WTC11 (cell line): ENCODE data around the gene PLPPR1. TPM values are rescaled to one million over a fixed set of nuclear protein-coding genes. Genes with fewer than 3 reads are reported as not detected.

Experiments used
- ATAC-seq: fragments of 200-7000 bp; cut with Tn5 transposase; 2 replicates; pipeline ENCODE4 v1.10.0; 2021; ENCODE audit warnings: mild to moderate bottlenecking, moderate library complexity
- CTCF ChIA-PET: fragments of 300-600 bp; sonication (Branson Sonifier 250); formaldehyde crosslinking; loops from one replicate; lab custom pipeline; 2021; ENCODE audit warnings: antibody characterized with exemption; lab: Charles Lee
- POLR2A ChIA-PET: fragments of 350-600 bp; sonication (Branson Sonifier 250); formaldehyde crosslinking; loops from one replicate; lab custom pipeline; 2021; ENCODE audit warnings: antibody characterized with exemption; lab: Charles Lee
- DNase-seq: peaks from one replicate; pipeline ENCODE4 v3.0.0; 2021; ENCODE audit warnings: low spot score
- H3K27ac Mint-ChIP-seq: 2 replicates; pipeline ENCODE4 v1.8.0; 2021; ENCODE audit warnings: mixed read lengths
- H3K27me3 Mint-ChIP-seq: 2 replicates; pipeline ENCODE4 v1.8.0; 2021; ENCODE audit warnings: low read depth, mild to moderate bottlenecking, moderate library complexity, mixed read lengths
- H3K36me3 Mint-ChIP-seq: 2 replicates; pipeline ENCODE4 v1.8.0; 2021; ENCODE audit warnings: mixed read lengths
- H3K4me1 Mint-ChIP-seq: 2 replicates; pipeline ENCODE4 v1.8.0; 2022; ENCODE audit warnings: mixed read lengths
- H3K4me3 Mint-ChIP-seq: 2 replicates; pipeline ENCODE4 v1.8.0; 2021; ENCODE audit warnings: mild to moderate bottlenecking, moderate library complexity, mixed read lengths
- H3K9me3 Mint-ChIP-seq: 2 replicates; pipeline ENCODE4 v1.8.0; 2021; ENCODE audit warnings: mixed read lengths
- ELF4 ChIP-seq: sonication (generic); formaldehyde crosslinking; IDR thresholded peaks from 2 replicates; pipeline ENCODE4 v1.8.1; 2022; ENCODE audit warnings: low read depth, mild to moderate bottlenecking, moderate library complexity, missing genetic modification reagents
- HMGA2 ChIP-seq: fragments of 250-450 bp; sonication (Bioruptor Pico); IDR thresholded peaks from 2 replicates; pipeline ENCODE4 v1.4.0; 2021; ENCODE audit warnings: mild to moderate bottlenecking, moderate library complexity
- MYBL2 ChIP-seq: sonication (generic); formaldehyde crosslinking; IDR thresholded peaks from 2 replicates; pipeline ENCODE4 v1.8.1; 2023; ENCODE audit warnings: mild to moderate bottlenecking, moderate library complexity, missing genetic modification reagents
- NFATC4 ChIP-seq: fragments of 250-450 bp; sonication (Bioruptor Pico); IDR thresholded peaks from 2 replicates; pipeline ENCODE4 v1.9.0; 2021; ENCODE audit warnings: mild to moderate bottlenecking
- NR1H2 ChIP-seq: sonication (generic); formaldehyde crosslinking; IDR thresholded peaks from 2 replicates; pipeline ENCODE4 v1.9.0; 2021; ENCODE audit warnings: mild to moderate bottlenecking, moderate library complexity, missing genetic modification reagents
- NR2C2 ChIP-seq: sonication (generic); formaldehyde crosslinking; IDR thresholded peaks from 2 replicates; pipeline ENCODE4 v1.8.0; 2022; ENCODE audit warnings: mild to moderate bottlenecking, missing genetic modification reagents
- OVOL2 ChIP-seq: fragments of 250-450 bp; sonication (Bioruptor Pico); IDR thresholded peaks from 2 replicates; pipeline ENCODE4 v1.9.0; 2021; ENCODE audit warnings: mild to moderate bottlenecking, borderline replicate concordance
- RELA ChIP-seq: sonication (generic); formaldehyde crosslinking; IDR thresholded peaks from 2 replicates; pipeline ENCODE4 v1.8.1; 2022; ENCODE audit warnings: missing genetic modification reagents, mild to moderate bottlenecking, borderline replicate concordance
- SP1 ChIP-seq: sonication (generic); formaldehyde crosslinking; conservative IDR thresholded peaks from 2 replicates; pipeline ENCODE4 v1.8.1; 2022; ENCODE audit warnings: missing genetic modification reagents
- ZNF121 ChIP-seq: sonication (generic); formaldehyde crosslinking; IDR thresholded peaks from 2 replicates; pipeline ENCODE4 v1.8.0; 2023; ENCODE audit warnings: missing genetic modification reagents
- ZNF219 ChIP-seq: sonication (generic); formaldehyde crosslinking; IDR thresholded peaks from 2 replicates; pipeline ENCODE4 v1.8.0; 2023; ENCODE audit warnings: missing genetic modification reagents, mild to moderate bottlenecking, borderline replicate concordance
- ZNF263 ChIP-seq: sonication (generic); formaldehyde crosslinking; IDR thresholded peaks from 2 replicates; pipeline ENCODE4 v1.8.1; 2022; ENCODE audit warnings: low read depth, mild to moderate bottlenecking, moderate library complexity, missing genetic modification reagents
- ZNF317 ChIP-seq: sonication (generic); formaldehyde crosslinking; IDR thresholded peaks from 2 replicates; pipeline ENCODE4 v1.8.1; 2023; ENCODE audit warnings: low read depth, mild to moderate bottlenecking, moderate library complexity, missing genetic modification reagents, borderline replicate concordance
- total RNA-seq: library from RNA; stranded (reverse); gene quantifications from 3 replicates; pipeline ENCODE4 v1.2.3, GENCODE V29; 2021
- TF ChIP-seq, protein P1 (sequence below): sonication (generic); formaldehyde crosslinking; IDR thresholded peaks from 2 replicates; pipeline ENCODE4 v1.8.1; 2022; ENCODE audit warnings: missing genetic modification reagents, borderline replicate concordance
- TF ChIP-seq, protein P2 (sequence below): sonication (generic); formaldehyde crosslinking; IDR thresholded peaks from 2 replicates; pipeline ENCODE4 v1.8.1; 2023; ENCODE audit warnings: mild to moderate bottlenecking, missing genetic modification reagents, borderline replicate concordance
- TF ChIP-seq, protein P3 (sequence below): fragments of 250-450 bp; sonication (Bioruptor Pico); IDR thresholded peaks from 2 replicates; pipeline ENCODE4 v1.9.0; 2021; ENCODE audit warnings: mild to moderate bottlenecking, borderline replicate concordance
- TF ChIP-seq, protein P4 (sequence below): sonication (generic); formaldehyde crosslinking; IDR thresholded peaks from 2 replicates; pipeline ENCODE4 v1.8.1; 2022; ENCODE audit warnings: low read depth, mild to moderate bottlenecking, moderate library complexity, missing genetic modification reagents, borderline replicate concordance
- TF ChIP-seq, protein P5 (sequence below): fragments of 250-450 bp; sonication (Bioruptor Pico); IDR thresholded peaks from 2 replicates; pipeline ENCODE4 v1.9.0; 2021; ENCODE audit warnings: moderate library complexity, mild to moderate bottlenecking, inconsistent platforms, borderline replicate concordance
- TF ChIP-seq, protein P6 (sequence below): fragments of 250-450 bp; sonication (Bioruptor Pico); IDR thresholded peaks from 2 replicates; pipeline ENCODE4 v1.9.0; 2021; ENCODE audit warnings: mild to moderate bottlenecking
- TF ChIP-seq, protein P7 (sequence below): sonication (generic); formaldehyde crosslinking; IDR thresholded peaks from 2 replicates; pipeline ENCODE4 v1.8.0; 2022; ENCODE audit warnings: mild to moderate bottlenecking, missing genetic modification reagents

Gene PLPPR1
- total RNA-seq, 1 experiment from 2014 or later = 1.5 TPM

DNA sequence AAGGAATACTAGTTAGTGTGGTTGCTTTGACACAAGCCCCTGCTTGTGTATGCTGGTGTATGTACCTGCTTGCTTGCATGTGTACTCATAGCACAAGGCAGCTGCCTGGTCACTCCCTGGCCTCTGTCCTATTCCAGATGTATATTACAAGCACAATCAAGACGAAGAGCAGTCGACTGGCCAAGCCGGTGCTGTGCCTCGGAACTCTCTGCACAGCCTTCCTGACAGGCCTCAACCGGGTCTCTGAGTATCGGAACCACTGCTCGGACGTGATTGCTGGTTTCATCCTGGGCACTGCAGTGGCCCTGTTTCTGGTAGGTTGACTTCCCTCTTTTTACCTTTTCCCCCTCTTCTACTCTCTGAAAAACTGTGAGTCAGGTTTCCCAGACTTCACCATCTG is 284.1 kb downstream of the PLPPR1 start (continued):
- TF ChIP-seq, protein P1, sequence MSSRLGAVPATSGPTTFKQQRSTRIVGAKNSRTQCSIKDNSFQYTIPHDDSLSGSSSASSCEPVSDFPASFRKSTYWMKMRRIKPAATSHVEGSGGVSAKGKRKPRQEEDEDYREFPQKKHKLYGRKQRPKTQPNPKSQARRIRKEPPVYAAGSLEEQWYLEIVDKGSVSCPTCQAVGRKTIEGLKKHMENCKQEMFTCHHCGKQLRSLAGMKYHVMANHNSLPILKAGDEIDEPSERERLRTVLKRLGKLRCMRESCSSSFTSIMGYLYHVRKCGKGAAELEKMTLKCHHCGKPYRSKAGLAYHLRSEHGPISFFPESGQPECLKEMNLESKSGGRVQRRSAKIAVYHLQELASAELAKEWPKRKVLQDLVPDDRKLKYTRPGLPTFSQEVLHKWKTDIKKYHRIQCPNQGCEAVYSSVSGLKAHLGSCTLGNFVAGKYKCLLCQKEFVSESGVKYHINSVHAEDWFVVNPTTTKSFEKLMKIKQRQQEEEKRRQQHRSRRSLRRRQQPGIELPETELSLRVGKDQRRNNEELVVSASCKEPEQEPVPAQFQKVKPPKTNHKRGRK (CRISPR knock-in tag) = no peak
- no peak for TF ChIP-seq NR1H2 (CRISPR knock-in tag)
- TF ChIP-seq, protein P2, sequence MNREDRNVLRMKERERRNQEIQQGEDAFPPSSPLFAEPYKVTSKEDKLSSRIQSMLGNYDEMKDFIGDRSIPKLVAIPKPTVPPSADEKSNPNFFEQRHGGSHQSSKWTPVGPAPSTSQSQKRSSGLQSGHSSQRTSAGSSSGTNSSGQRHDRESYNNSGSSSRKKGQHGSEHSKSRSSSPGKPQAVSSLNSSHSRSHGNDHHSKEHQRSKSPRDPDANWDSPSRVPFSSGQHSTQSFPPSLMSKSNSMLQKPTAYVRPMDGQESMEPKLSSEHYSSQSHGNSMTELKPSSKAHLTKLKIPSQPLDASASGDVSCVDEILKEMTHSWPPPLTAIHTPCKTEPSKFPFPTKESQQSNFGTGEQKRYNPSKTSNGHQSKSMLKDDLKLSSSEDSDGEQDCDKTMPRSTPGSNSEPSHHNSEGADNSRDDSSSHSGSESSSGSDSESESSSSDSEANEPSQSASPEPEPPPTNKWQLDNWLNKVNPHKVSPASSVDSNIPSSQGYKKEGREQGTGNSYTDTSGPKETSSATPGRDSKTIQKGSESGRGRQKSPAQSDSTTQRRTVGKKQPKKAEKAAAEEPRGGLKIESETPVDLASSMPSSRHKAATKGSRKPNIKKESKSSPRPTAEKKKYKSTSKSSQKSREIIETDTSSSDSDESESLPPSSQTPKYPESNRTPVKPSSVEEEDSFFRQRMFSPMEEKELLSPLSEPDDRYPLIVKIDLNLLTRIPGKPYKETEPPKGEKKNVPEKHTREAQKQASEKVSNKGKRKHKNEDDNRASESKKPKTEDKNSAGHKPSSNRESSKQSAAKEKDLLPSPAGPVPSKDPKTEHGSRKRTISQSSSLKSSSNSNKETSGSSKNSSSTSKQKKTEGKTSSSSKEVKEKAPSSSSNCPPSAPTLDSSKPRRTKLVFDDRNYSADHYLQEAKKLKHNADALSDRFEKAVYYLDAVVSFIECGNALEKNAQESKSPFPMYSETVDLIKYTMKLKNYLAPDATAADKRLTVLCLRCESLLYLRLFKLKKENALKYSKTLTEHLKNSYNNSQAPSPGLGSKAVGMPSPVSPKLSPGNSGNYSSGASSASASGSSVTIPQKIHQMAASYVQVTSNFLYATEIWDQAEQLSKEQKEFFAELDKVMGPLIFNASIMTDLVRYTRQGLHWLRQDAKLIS (CRISPR knock-in tag) = no peak

DNA sequence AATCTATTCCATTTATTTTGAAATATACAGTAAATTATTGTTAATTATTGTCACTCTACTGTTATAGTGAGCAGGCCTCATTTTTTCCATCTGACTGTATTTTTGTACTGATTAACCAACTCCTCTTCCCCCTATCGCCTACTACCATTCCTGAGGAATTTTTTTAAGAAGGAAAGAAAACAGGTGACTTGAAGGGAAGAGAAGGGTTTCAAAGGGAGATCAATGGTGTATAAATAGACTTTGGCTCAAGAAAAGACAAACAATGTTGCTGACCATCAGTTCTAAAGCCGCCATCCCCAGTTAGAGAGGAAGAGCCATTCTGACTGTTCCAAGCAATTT is 286.6 kb downstream of the PLPPR1 start:
- DNase-seq (no peak), ATAC-seq (no peak)
- no peaks in the 10 kb centered on the region; the same call in 1 of the 2 replicates for H3K27me3 Mint-ChIP-seq
- no peak overlapping the region for H3K4me3 Mint-ChIP-seq
- no peak for TF ChIP-seq ELF4
- no peak for TF ChIP-seq NFATC4 (CRISPR knock-in tag)
- no peak for TF ChIP-seq MYBL2
- no peak for TF ChIP-seq OVOL2 (CRISPR knock-in tag)
- no peak for TF ChIP-seq RELA
- TF ChIP-seq, protein P3, sequence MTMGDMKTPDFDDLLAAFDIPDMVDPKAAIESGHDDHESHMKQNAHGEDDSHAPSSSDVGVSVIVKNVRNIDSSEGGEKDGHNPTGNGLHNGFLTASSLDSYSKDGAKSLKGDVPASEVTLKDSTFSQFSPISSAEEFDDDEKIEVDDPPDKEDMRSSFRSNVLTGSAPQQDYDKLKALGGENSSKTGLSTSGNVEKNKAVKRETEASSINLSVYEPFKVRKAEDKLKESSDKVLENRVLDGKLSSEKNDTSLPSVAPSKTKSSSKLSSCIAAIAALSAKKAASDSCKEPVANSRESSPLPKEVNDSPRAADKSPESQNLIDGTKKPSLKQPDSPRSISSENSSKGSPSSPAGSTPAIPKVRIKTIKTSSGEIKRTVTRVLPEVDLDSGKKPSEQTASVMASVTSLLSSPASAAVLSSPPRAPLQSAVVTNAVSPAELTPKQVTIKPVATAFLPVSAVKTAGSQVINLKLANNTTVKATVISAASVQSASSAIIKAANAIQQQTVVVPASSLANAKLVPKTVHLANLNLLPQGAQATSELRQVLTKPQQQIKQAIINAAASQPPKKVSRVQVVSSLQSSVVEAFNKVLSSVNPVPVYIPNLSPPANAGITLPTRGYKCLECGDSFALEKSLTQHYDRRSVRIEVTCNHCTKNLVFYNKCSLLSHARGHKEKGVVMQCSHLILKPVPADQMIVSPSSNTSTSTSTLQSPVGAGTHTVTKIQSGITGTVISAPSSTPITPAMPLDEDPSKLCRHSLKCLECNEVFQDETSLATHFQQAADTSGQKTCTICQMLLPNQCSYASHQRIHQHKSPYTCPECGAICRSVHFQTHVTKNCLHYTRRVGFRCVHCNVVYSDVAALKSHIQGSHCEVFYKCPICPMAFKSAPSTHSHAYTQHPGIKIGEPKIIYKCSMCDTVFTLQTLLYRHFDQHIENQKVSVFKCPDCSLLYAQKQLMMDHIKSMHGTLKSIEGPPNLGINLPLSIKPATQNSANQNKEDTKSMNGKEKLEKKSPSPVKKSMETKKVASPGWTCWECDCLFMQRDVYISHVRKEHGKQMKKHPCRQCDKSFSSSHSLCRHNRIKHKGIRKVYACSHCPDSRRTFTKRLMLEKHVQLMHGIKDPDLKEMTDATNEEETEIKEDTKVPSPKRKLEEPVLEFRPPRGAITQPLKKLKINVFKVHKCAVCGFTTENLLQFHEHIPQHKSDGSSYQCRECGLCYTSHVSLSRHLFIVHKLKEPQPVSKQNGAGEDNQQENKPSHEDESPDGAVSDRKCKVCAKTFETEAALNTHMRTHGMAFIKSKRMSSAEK (CRISPR knock-in tag) = no peak
- TF ChIP-seq ZNF263 (CRISPR knock-in tag) = no peak
- TF ChIP-seq, protein P4, sequence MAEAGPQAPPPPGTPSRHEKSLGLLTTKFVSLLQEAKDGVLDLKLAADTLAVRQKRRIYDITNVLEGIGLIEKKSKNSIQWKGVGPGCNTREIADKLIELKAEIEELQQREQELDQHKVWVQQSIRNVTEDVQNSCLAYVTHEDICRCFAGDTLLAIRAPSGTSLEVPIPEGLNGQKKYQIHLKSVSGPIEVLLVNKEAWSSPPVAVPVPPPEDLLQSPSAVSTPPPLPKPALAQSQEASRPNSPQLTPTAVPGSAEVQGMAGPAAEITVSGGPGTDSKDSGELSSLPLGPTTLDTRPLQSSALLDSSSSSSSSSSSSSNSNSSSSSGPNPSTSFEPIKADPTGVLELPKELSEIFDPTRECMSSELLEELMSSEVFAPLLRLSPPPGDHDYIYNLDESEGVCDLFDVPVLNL (CRISPR knock-in tag) = no peak
- no peak for TF ChIP-seq SP1 (CRISPR knock-in tag)
- TF ChIP-seq ZNF121 (CRISPR knock-in tag) = no peak
- POLR2A ChIA-PET = no interaction called here
- no peaks in the 10 kb centered on the region for H3K36me3 Mint-ChIP-seq
- peaks cover 2% of the 10 kb centered on the region; the same call in 1 of the 2 replicates for H3K4me1 Mint-ChIP-seq
- CTCF ChIA-PET = no interaction called here
- no peaks in the 10 kb centered on the region for H3K9me3 Mint-ChIP-seq
- H3K27ac Mint-ChIP-seq = no peak overlapping the region

DNA sequence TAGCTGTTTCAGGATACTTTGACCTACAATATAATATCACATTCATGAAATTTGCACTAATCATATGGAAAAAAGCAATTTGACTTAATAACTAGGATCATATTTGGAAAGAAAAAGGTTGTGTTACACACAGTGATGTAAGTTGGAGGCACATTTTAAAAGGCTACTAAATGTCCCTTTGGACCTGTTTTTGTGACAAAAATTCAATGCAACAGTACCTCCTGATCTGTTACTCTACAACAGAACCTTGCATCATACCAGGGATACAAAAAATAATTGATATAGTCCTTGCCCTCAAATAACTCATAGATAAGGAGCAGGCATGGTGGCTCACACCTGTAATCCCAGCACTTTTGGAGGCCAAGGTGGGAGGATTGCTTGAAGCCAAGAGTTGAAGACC is 289.2 kb downstream of the PLPPR1 start:
- H3K27me3 Mint-ChIP-seq = no peaks in the 10 kb centered on the region; the same call in 1 of the 2 replicates
- DNase-seq (no peak), ATAC-seq (no peak)
- peaks cover 3% of the 10 kb centered on the region; the same call in 1 of the 2 replicates for H3K4me1 Mint-ChIP-seq
- TF ChIP-seq, protein P5, sequence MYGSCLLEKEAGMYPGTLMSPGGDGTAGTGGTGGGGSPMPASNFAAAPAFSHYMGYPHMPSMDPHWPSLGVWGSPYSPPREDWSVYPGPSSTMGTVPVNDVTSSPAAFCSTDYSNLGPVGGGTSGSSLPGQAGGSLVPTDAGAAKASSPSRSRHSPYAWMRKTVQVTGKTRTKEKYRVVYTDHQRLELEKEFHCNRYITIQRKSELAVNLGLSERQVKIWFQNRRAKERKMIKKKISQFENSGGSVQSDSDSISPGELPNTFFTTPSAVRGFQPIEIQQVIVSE (CRISPR knock-in tag) = no peak
- TF ChIP-seq, protein P6, sequence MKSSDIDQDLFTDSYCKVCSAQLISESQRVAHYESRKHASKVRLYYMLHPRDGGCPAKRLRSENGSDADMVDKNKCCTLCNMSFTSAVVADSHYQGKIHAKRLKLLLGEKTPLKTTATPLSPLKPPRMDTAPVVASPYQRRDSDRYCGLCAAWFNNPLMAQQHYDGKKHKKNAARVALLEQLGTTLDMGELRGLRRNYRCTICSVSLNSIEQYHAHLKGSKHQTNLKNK (CRISPR knock-in tag) = no peak
- TF ChIP-seq ZNF317 (CRISPR knock-in tag) (no peak), ZNF219 (CRISPR knock-in tag) (no peak), NR2C2 (no peak), OVOL2 (CRISPR knock-in tag) (no peak), HMGA2 (CRISPR knock-in tag) (no peak)
- TF ChIP-seq, protein P7, sequence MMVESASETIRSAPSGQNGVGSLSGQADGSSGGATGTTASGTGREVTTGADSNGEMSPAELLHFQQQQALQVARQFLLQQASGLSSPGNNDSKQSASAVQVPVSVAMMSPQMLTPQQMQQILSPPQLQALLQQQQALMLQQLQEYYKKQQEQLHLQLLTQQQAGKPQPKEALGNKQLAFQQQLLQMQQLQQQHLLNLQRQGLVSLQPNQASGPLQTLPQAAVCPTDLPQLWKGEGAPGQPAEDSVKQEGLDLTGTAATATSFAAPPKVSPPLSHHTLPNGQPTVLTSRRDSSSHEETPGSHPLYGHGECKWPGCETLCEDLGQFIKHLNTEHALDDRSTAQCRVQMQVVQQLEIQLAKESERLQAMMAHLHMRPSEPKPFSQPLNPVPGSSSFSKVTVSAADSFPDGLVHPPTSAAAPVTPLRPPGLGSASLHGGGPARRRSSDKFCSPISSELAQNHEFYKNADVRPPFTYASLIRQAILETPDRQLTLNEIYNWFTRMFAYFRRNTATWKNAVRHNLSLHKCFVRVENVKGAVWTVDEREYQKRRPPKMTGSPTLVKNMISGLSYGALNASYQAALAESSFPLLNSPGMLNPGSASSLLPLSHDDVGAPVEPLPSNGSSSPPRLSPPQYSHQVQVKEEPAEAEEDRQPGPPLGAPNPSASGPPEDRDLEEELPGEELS = no peak
- H3K27ac Mint-ChIP-seq = no peak overlapping the region
- H3K9me3 Mint-ChIP-seq = no peaks in the 10 kb centered on the region
- H3K36me3 Mint-ChIP-seq = no peaks in the 10 kb centered on the region
- CTCF ChIA-PET = no interaction called here
- POLR2A ChIA-PET = no interaction called here
- H3K4me3 Mint-ChIP-seq = no peak overlapping the region
